Non-pigmented ciliary epithelial cell (primary cell): ENCODE results near the gene PAM.

ENCODE experiments used
- DNase-seq: peaks from one replicate; pipeline ENCODE4 v3.0.0-alpha.2; 2010; ENCODE audit warnings: low read depth

Gene PAM

DNA sequence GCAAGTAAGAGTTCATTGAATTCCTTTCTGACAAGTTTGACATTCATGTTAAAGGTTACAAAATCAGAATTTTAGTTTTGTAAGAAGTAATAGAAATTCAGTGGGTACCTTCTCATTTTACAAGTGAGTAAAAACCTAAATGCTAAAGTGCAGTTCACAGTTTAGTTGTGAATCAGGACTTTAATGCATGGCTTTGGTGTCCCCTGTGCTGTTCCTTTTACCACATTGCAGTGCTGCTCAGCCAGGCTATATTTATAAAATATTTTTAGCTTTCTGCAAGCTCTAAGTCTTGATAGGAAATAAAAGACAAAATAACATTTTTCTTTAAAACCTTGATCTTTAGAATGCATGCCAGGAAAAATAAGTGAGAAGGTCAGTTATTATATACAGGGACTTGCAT, 26.3 kb downstream of the PAM start:
- DNase-seq = no peak

DNA sequence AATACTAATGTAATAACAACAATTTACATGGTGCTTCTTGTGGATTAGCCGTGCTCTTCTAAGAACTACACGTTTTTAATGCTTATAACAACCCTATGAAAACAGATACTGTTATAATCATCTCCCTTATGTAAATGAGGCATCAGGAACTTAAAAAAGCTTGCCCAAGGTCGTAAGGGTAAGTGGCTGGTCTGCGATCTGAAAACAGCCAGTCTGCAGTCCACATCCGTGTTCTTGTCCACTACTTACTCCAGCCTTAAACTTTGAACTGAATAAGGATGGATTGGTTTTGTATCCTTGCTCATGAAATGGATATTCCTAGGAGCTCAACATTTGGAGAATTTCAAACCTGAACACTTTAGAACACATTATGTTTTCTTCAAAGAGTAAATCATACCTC, 26.7 kb downstream of the PAM start:
- no peak for DNase-seq

DNA sequence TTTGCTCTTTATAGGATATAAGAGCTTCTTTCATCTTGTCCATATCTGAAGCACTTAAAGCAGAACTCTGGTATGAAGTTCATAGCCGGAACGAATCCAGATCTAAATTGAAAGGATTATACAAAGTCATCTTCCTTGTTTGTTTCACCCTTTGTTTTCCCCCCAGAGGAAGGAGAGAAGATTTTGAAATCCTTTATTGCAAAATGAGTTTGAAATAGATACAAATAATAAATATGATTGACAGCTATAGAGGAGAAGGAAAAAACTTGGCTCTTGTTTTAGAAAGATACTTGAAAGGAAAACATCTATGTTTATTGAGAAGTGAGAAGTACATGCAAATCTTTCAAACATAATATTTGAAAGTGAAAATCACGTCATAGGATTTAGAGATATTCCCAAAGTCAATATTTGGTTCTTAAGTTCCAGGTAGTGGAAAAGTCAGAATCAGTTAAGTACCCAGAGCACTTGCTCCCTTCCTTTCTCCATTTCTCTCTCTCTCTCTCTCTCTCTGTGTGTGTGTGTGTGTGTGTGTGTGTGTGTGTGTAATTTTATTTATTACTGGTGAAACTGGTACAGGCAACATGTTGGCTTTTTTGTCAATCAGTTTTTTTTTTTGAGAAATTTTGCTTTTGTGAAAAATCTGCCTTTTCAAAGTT, 27.2 kb downstream of the PAM start:
- no peak for DNase-seq

DNA sequence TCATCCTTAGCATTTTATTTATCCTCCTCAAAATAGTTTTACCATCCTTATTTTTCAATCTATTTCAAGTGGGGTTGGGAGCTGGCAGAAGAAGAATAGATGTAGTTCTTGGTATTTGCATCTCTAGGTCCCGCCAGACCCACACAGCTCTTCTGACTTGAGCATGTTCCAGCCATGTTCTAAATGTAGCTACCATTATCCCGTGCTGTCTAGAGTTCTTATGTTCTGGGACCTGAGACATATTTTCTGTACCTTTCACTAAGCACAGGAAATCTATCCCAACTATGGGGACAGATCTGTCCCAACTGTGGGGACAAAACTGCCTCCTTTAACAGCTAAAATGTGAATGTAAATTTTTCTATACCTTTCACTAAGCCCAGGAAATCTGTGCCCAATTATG, 32.0 kb downstream of the PAM start:
- DNase-seq = no peak

DNA sequence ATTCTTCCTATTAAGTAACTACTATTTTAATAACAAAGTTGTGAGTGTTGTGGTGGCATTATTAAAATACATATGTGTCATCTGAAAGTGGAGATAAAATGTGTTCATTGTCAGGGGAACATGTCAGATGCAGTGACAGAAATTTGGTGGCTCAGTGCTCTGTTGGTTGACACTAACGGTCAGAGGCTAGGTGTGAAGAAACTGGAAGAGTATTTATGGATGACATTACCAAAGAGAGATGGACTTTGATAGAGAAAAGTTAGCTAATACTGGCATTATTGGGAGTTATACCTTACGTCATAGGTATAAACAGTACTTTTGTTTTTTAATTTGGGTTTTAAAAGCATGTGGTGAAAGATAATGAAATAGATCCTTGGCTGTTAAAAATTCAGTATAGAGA, 33.7 kb downstream of the PAM start:
- no peak for DNase-seq

DNA sequence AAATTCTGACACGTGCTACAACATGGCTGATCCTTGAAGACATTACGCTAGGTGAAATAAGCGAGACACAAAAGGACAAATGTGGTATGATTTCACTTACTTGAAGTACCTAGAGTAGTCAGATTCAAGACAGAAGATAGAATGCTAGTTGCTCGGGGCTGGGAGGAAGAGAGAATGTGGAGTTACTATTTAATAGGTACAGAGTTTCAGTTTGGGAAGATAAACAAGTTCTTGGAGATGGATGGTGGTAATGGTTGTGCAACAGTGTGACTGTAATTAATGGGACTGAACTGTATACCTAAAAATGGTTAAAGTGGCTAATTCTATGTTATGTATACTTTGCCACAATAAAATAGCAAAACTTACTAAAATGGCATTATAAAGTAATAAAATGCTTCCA, 34.4 kb downstream of the PAM start:
- DNase-seq = no peak

DNA sequence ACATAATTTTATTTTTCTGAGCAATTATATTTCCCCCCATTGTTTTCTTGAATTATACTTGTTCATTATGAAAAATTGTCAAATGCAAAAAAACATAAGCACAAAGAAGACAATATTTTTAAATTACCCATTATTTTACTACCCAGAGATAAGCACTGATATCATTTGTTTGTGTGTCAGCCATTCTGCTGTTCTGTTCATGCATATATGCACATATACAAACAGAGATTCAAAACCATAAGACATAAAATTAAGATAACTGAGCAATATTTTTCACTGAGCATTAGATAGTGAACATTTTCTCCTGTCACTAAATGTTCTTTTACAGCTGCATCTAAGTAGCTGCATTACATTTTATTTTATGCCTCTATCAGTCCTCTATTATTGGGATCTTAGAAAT, 35.6 kb downstream of the PAM start:
- no peak for DNase-seq

DNA sequence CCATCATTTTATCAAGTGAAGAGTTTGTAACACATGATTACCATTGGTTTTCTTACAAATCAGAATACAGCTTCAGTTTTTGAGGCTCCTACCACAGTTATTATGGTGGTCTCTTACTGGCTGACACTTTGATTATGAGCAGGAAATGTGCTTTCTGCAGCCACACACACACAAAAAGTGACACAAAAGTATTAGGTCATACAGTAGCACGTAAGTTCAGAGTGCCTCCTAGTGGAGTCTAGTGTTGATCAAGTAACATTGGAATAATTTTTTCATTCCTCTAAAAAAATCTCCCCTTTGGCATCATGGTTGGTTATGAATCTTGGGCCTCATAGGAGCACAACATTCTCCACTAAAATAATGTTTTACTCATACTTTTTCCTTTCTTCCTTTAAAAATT, 37.6 kb downstream of the PAM start:
- no peak for DNase-seq

DNA sequence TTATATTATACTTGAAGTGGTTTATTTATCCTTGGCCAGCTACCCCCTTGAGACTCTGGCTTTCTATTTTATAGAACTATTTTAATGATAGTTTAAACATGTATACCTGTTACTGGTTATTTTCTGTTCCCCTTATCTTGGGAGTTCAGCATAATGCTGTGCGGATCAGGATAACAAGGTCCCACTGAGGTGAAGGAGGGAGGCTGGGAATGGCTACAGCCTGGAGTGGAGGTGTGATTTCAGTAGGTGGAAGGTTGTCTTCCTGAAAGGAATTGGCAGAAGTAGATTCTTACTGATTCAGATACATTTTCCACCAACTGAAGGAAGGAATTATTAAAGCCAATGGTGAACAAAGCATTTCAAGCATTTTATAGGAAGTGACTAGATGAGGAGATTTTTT, 38.9 kb downstream of the PAM start:
- DNase-seq = no peak

DNA sequence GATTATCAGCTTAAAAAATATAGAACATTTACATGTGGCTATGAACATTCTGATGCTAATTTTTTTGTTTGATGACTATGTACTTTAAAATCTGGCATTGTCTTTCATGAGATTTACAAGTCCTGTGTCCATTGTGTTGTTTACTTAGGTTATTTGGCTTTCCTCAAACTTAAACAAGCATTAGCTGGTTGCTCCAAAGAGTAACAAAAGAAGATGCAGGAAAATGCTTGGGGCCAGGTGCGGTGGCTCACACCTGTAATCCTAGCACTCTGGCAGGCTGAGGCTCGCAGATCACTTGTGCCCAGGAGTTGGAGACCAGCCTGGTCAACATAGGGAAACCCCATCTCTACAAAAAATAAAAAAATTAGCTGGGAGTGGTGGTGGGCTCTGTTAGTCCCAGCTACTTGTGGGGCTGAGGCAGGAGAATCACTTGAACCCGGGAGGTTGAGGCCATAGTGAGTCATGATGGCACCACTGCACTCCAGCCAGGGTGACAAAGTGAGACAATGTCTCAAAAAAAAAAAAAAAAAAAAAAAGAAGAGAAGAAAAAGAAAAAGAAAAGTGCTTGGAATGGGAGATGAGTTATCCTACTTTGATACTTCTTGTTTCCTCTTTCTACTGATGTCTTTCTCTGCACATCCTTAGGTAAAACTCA, 39.7 kb downstream of the PAM start:
- no peak for DNase-seq

DNA sequence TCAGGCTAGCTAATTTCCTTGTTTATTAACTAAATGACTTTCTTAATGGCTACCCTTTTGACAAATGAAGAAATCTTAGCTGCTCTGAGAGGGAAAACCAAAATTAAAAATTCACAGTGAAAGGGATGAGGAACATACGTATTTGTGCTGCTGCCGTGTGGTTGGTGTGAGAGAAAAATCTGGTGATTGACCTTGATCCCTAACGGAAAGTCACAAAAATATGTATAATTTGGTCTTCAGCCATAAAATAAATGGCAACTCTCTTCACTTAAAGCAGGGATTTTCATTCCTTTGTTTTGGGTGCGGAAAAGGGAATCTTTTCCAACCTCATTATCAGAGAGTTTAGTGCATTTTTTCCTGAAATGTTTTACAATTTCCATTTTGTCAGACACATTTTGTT, 40.4 kb downstream of the PAM start:
- DNase-seq = no peak

DNA sequence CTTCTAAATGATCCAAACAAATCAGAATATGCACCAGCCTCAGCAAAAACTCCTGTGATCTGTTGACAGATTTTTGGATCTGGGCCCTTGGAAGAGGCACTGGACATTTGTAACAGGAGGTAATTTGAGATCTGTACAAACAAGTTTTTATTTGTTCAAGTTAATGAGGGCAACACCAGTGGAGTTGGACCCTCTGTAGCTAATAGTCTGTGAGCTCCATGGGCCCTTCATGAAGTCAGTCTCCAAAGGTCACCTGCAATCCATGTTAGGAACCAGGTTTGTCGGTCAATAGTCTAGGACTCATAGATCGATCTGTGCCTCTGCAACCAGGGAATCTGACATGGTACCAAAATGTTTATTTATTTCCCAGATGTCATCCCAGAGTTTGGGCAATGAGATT, 40.9 kb downstream of the PAM start:
- DNase-seq = no peak

DNA sequence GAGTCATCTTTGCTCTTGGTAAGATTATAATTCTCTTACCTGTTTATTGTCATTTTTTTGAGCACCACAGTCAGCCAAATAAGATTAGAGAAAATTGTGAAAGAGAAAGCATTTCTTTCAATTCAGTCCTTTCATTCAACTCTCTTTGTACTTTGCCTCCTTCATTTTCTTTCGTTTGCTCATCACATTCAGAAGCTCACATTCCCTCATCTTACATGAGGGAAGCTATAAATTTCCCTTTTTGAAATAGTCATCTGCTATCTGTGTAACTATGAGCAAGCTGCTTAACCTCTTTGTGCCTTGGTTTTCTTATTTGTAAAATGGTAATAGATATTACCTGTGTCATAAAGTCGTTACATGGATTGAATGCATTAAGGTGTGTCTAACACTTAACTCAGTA, 41.4 kb downstream of the PAM start:
- DNase-seq = no peak

DNA sequence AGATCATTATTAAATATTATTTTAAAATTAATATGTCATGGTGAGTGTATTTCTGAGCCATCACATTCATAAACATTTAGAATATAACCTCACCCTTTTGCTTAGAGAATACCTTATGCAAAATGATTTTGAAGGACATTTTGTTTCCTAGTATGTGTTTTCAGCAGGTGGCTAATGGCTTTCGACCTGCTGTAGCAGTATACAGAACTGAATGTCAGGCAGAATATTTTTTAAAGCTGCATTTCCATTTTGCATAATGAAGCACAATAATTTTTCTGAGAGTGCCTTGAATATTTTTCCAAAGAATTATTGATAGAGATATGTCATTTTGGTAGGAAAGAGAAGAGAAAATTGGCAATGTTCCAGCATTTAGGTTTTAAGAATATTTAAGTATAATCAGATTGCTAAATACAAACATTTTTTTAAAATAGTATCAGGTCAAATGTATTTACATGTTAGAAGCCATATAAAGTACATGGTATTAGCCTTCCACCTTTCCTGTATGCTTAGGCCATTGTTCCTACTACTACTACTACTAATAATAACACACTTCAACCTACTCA, 42.3 kb downstream of the PAM start:
- DNase-seq = no peak

DNA sequence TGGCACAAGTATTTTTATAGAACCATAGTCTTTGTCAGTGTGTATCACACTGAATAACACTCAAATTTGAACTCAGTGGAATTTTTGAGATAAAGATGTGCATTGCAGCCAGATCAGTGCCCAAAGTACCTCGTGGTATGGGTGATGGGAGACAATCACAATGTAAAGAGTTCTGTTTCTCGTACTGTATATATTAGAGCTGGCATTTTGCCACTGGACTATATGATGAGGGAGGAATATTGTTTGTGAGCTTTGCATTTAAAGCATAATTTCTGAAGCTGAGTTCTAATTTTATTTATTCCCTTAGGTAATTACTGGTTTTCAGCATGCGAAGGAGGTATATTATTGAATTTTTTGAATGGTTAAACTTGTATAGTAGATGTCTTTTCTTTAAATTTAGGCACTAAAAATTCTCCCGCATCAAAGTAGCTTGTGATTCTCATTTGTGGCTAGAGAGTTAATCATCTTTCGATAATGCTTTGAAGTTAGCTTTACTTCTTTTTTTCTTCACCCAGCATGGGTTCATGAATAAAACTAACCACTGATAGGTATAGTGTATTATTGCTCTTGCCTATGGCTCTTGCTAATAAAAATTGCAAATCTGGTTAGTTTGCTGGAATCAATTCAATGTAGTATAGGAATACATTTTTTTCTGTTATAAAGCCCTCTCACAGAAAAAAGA, 43.1 kb downstream of the PAM start:
- DNase-seq = no peak

DNA sequence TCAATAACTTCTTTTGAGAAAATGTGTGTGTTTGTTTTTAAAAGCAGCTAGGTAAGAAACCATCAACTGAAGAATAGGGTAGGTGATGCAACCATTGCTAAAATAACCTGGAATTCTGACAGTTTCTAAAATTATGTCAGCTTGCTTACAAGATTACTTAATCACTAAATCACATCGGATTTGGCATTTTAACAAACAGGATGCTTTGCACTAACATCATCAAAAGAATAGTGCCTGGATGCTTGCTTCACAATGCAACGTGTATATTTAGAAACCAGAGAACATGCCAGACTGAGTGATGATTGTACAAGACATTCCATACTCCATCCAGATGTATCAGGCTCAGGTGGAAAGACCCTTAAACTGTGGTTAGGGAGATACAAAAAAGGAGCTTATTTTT, 43.9 kb downstream of the PAM start:
- no peak for DNase-seq

DNA sequence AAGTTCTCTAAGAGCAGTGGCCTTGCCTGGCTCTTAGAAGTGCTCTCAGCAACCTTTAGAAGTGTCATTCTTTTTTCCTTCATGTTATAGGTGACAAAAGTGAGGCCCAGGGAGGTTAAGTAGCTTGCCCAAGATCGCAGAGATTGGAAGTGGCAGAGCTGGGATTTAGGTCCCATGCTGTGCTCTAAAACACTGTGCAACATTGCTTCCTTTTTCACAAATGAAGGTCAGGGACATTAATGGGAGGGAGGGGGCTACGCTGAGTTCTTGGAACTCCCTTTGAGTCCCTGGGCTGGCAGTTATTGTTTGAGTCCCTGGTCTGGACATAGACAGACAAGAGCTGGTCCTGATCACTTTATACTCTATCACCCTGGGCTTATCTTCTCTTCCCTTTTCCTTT, 45.3 kb downstream of the PAM start:
- DNase-seq = no peak

DNA sequence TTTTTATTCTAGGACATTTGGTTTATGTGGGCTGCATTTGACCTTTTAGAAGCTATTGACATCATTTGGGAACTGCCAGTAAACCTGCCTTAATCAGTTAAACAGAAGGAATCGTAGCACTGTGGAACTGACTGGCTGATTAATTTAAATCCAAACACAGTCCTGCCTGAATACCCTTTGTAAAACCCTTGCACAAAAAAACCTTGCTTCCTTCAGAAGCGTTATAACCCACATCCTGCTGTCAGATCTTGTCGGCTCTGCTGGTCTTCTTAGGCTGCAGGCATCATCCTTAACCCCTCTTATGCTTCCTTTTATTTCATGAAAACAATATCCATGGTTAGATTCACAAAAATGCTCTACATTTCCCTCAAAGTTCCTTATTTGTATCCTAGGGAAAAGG, 46.3 kb downstream of the PAM start:
- no peak for DNase-seq

DNA sequence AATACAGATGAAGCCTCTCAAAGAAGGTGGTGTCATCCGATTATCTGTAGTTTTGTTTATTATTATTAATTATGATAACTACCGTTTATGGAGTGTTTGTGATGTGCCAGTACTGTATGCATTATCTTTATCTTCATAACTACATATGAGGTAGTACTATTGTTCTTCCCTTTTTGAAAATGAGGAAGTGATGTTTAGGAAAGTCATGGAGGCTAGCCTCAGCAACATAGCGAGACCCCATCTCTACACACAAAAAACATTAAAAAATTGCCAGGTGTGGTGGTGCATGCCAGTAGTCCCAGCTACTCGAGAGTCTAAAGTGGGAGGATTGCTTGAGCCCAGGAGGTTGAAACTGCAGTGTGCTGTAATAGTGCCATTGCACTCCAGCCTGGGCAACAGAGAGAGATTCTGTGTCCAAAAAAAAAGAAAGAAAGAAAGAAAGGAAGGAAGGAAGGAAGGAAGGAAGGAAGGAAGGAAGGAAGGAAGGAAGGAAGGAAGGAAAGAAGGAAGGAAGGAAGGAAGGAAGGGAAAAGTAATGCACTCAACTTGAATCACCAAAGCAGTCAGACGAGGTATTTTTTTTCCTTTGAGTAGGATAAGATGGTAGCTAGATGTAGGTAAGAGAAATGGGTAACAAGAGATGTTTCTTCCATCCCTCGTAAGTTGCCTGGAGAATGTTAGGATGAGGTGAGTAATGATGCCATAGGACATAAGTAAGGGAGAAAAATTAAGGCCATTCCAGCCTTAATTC, 47.8 kb downstream of the PAM start:
- DNase-seq = no peak

DNA sequence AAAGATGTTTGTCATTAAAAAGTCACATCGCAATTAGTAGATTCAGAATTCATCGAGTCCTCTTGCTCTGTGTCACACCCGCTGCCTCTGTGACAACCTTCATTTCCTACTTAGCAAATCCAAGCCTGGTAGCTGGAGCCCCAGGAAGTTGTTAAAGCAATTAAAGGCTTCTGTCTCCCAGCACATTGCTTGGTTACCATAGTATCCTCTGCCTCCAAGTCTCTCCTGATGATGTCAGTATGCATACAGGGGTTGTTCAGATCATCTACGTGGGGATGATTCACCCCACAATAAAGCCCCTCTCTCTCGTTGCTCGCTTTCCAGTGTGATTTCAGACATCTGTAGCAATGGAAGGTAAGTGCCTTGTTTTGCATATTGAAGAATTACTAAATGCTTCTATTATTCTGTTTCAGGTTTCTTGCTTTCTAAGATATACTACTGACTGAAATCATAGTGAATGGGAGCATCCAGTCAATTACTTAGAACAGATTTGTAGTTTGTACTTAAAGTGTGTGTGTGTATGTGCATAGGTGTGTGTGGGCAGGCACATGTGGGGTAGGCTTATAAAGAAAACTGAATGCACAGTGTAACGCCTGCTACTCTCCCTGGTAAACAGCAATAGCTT, 52.9 kb downstream of the PAM start:
- peak; percentile 55 for DNase-seq

DNA sequence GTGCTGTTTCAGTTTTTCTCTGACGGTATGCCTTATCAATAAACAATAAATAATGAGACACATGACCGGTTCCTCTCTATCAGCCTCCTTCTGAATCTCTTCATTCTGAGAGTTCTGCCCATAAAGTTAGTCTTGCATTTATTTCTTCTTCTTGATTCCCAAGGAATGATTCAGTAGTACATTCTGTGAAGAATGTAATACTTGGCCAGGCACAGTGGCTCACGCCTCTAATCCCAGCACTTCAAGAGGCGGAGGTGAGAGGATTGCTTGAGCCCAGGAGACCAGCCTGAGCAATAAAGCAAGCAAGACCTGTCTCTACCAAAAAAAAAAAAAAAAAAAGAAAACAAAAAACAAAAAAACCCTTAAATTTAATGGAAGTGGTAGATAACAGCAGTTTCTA, 53.9 kb downstream of the PAM start:
- DNase-seq = no peak

DNA sequence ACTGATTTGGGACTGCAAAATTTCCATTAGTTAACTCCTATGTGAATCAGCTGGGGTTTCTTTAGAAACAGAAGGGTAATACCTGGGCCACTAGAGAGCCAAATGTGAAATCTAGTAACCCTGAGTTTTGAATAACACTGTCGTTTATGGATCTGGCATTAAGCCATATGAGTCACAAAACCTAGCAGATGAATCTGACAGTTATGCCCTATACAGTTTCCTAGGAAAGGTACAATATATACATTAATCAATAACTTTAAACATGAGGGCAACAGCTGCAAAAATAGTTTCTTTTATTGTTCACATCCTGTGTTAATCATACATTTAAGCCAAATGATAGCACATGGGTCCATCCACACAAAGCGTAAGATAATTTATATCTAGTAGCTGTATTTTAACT, 56.9 kb downstream of the PAM start:
- no peak for DNase-seq
